Mucosa of gallbladder (tissue), 1 donor: ENCODE results near the gene CORT. TPM values are rescaled to one million over a fixed set of nuclear protein-coding genes. Genes with fewer than 3 reads are reported as not detected.
"Not testable (repeated sequence)": the region's sequence is repeated elsewhere in the genome, so short reads cannot be mapped to it uniquely, and the experiment has no call there.

Source experiments
- DNase-seq: peaks from one replicate; pipeline ENCODE4 v3.0.0-alpha.2; 2020; ENCODE audit warnings: low spot score
- total RNA-seq: library from RNA; stranded (reverse); gene quantifications from one replicate; pipeline ENCODE4 v1.2.1, GENCODE V29; 2021
- donor health status: DM: no; HTN: no; CAD: no.

Gene CORT, protein sequence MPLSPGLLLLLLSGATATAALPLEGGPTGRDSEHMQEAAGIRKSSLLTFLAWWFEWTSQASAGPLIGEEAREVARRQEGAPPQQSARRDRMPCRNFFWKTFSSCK
- 0.66 TPM for total RNA-seq

DNA sequence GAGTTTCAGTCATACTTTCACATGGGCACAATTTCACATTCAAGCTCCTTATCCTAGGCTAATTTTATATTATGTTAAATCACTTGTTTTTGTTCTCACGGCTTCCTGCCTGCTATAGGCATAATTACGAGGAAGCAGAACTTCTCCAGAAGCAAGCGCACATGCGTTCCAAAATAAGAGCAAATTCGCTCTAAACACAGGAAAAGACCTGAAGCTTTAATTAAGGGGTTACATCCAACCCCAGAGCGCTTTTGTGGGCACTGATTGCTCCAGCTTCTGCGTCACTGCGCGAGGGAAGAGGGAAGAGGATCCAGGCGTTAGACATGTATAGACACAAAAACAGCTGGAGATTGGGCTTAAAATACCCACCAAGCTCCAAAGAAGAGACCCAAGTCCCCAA, at the start of gene CORT:
TSS of gene CORT (plus strand) at position 281 of the 400 bp plus-strand sequence. CDS start 193 bp downstream, outside the sequence.
- DNase-seq, result no peak

DNA sequence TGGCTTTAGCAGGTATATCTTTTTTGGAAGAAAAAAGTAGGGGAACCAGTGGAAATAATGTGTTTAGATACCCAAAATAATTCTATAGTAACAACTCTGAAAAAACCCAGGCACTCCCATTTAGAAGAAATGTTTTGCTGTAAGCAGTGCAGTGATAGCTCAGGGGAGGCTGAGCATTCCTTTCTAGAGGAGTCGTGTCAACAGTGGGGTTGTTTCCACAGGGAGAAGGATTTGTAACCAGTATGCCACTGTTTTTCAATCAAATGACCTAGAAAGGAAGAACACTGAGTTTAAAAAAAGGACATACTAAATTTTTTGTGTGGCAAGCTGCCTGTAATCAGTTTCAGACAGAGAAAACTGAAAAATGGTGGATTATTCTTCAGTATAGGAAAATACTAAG, 48.5 kb upstream of the CORT start:
- DNase-seq, result no peak

DNA sequence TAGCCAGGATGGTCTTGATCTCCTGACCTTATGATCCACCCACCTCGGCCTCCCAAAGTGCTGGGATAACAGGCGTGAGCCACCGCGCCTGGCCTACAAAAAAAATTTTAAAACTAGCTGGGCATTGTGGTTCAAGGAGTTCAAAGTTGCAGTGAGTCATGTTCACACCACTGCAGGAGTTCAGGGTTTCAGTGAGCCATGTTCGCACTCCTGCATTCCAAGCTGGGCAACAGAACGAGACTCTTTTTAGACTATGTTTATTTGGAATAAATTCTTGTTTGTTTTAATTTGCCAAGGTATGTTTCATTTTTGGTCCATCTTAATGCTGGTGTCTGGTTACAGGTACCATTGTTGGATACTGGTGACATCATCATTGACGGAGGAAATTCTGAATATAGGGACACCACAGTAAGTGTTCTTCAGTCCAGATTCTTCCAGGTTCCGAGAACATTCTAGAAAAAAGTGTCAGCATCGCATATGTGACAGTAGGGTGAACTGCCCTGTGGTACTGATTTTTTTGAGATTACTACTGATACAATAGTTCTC, 47.0 kb upstream of the CORT start:
- no peak for DNase-seq

DNA sequence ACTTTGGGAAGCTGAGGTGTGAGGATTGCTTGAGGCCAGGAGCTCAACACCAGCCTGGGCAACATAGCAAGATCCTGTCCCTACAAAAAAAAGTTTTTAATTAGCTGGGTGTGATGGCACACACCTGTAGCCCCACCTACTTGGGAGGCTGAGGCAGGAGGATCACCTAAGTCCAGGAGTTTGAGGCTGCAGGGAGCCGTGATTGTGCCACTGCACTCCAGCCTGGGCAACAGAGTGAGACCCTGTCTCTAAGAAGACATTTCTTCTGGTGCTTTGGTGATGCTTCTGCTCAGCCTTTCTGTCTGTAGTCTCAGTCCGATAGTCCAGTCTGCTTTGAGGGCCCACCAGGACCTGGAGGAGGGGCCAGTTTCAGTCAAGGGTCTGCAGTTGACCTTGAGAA, 42.6 kb upstream of the CORT start:
- no peak for DNase-seq

DNA sequence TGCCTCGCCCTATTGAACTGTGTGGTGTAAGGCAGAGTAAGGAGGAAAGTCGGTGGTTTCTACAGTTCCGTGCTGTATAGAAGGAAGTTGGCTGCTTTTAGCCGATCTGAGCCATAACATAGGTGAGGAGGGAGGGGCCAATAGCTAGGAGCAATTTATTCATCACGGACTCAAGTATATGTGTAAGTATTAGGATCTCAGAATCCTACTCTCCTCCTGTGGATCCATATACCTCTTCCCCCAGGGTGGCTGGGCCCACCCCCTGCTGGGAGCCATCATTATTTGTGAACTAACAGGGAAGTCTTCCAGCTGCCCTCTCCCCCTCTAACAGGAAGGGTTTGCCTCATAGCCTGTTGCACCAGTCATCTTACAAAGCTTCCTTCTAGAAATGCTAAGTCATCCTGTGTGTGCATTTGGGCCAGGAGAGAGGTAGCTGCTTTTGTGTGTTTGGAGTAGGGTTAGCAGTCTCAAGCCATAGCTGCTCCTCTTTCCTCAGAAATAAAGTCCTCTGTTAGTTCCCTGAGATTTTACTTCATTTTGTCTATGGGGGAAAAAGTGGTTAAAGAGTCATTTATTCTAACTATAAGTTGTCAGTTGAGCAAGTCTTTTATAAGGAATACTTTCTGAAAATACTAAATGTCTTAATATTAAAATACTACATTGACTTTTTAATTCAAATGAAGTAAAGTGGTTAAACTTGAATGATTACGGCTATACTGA, 34.5 kb upstream of the CORT start:
- DNase-seq, result peak; percentile 39

DNA sequence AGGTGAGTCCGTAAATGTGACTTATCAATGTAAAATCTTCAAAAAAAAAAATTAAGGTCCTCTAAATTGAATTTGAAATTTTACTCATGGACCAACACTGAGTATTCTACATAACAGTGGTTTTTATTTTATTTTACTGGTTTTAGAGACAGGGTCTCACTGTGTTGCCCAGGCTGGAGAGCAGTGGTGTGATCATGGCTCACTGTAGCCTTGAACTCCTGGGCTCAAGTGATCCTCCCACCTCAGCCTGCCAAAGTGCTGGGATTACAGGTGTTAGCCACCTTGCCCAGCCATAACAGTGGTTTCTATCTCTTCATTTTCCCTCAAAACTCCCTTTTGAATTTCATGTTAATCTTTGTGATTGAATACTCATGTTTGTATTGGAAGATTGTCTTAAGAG, 33.9 kb upstream of the CORT start:
- not testable (repeated sequence) for DNase-seq

DNA sequence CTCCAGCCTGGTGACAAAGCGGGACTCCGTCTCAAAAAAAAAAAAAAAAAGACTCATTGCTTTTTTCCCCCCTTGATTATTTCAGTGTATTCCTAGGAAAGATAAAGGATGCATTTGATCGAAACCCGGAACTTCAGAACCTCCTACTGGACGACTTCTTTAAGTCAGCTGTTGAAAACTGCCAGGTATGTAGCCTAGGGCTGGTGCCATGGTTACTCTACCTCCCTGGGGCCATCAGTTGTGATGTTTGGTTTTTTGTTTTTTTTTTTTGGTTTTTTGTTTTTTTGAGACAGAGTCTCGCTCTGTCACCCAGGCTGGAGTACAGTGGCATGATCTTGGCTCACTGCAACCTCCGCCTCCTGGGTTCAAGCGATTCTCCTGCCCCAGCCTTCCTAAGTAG, 31.1 kb upstream of the CORT start:
- DNase-seq, result not testable (repeated sequence)

DNA sequence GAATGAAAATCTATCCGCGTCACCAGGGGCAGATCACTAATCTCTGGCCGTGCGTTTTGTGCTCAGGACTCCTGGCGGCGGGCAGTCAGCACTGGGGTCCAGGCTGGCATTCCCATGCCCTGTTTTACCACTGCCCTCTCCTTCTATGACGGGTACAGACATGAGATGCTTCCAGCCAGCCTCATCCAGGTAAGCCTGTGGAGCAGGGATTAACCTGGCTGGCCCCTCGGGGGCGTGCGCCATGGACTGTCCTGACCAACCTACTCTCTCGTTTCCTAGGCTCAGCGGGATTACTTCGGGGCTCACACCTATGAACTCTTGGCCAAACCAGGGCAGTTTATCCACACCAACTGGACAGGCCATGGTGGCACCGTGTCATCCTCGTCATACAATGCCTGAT, 30.5 kb upstream of the CORT start:
- DNase-seq, result no peak

DNA sequence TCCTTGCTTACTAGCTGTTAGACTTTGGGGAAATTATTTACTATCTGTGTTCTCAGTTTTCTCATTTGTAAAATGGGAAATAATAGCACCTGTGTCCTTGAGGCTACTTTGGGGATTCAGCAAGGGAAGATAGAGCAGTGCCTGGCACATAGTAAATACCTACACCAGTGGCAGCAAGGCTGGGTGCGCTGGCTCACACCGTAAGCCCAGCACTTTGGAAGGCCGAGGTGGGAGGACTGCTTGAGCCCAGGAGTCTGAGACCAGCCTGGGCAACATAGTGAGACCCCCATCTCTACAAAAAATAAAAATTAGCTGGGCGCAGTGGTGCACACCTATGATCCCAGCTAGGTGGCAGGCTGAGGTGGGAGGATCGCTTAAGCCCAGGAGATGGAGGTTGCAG, 28.2 kb upstream of the CORT start:
- no peak for DNase-seq

DNA sequence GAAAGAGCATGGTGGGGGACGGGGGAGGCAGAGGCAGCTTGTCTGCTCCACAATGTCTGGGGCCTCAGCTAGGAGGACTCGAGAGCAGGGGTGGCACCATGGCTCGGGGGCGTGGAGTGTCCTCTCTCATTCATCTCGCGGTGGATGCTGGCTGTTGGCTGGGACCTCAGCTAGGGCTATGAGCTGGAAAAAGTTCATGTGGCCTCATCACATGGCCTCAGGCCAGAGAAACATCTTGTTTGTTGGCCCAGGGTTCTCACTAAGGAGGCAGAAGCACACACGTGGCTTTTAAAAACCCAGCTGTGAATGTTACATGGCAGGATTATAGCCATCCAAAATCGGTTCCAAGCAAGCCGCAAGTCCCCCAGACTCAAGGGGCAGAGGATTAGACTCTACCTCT, 25.8 kb upstream of the CORT start:
- DNase-seq, result peak; percentile 31

DNA sequence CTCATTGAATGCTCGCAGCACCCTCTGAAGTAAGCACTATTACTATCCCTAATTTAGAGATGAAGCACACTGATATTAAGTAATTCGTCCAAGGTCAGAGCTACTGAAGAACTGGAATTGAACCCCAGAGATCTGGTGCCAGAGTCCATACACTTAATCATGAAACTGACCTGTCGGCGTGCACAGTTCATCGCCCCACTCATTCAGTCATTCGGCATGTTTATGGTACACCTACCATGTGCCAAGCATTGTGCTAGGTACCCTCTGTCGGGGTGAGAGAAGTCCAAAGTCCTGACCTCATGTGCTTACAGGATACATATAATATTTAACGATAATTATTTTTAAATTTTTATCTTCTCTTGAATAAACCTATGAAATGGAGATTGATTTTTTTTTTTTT, 25.2 kb upstream of the CORT start:
- DNase-seq, result peak; percentile 27

DNA sequence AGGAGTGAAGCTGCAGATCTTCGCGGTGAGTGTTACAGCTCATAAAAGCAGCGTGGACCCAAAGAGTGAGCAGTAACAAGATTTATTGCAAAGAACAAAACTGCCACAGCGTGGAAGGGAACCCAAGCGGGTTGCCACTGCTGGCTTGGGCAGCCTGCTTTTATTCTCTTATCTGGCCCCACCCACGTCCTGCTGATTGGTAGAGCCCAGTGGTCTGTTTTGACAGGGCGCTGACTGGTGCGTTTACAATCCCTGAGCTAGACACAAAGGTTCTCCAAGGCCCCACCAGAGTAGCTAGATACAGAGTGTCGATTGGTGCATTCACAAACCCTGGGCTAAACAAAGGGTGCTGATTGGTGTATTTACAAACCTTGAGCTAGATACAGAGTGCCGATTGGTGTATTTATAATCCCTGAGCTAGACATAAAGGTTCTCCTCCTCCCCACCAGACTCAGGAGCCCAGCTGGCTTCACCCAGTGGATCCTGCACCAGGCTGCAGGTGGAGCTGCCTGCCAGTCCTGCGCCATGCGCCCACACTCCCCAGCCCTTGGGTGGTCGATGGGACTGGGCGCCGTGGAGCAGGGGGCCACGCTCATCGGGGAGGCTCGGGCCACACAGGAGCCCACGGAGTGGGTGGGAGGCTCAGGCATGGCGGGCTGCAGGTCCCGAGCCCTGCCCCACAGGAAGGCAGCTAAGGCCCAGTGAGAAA, 23.9 kb upstream of the CORT start:
- not testable (repeated sequence) for DNase-seq

DNA sequence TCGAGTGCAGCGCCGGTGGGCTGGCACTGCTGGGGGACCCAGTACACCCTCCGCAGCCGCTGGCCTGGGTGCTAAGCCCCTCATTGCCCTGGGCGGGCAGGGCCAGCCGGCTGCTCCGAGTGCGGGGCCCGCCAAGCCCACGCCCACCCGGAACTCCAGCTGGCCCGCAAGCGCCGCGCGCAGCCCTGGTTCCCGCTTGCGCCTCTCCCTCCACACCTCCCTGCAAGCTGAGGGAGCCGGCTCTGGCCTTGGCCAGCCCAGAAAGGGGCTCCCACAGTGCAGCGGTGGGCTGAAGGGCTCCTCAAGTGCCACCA, 23.3 kb upstream of the CORT start:
- DNase-seq, result not testable (repeated sequence)

DNA sequence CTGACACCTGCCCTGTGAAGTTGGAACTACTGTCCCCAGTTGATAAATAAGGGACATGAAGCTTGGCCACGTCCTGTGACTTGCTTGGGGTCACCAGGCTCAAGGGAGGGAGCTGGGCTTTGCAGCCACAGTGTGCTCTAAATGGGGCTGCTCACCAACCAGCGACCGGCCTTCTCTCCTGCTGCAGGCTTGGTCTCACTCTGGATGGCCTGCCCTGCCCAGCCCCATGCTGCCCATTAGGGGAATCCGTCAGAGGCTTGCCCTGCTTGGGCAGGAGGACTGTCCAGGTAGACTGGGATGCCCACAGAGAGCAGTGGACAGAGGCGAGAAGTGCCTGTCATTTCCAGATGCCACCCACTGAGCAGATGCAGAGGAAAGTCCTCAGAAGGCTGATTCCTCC, 20.8 kb upstream of the CORT start:
- no peak for DNase-seq

DNA sequence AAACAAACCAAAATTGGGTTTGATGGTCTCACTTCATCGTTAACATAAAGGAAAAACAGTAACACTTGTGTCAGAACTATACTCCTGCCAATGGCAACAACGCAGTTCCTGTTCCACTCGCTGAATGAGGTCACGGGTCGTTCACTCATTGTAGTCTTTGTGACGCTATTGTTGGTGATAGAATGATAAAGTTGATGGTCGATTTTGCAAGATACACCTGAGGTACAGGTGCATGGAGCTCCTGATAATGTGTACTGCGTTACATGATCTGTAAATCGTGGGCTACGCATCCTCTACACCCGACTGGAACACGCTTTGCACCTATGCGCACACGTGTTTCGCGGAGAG, 20.0 kb upstream of the CORT start:
- DNase-seq, result no peak

DNA sequence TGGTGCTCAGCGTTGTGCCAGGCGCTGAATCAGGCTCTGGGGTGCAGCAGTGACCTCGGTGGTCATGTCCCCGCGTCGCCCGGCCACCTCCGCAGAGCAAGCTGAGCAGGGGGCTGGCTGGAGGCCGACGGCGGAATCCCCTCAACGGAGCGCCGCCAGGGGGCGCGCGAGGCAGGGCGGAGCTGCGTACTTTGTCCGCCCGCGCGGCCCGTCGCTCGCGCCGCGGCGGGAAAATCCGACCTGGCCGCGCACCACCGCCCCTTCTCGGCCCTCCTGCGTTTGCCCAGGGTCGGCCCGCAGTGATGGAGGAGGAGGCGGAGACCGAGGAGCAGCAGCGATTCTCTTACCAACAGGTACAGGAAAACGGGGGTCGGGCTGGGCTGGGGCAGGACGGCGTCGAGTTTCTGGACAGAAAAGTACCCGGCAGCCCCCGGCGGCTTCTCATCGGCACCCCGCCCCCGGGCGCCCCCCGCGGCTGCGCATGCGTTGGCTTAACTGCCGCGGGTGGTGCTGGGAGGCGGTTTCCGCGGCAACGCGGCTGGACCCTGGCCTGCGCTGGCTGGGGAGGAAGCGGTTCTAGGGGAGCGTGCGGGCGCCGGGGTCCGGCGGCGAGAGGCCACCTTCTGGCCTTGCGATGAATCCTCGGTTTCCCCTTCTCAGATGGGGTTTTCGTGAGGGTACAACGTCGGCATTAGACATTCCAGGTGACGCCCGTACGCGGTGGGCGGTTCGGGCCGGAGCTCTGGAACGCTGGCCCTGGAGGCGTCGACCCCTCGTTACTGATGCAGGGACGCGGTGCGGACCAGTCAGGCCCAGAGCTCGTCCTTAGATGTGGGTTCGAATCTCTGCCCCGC, 19.4 kb upstream of the CORT start, which contains the start of gene CENPS:
TSS of gene CENPS (plus strand) at position 218 of the 854 bp plus-strand sequence. CDS start at position 303, 85 bp downstream.
- peak; percentile 94 for DNase-seq

DNA sequence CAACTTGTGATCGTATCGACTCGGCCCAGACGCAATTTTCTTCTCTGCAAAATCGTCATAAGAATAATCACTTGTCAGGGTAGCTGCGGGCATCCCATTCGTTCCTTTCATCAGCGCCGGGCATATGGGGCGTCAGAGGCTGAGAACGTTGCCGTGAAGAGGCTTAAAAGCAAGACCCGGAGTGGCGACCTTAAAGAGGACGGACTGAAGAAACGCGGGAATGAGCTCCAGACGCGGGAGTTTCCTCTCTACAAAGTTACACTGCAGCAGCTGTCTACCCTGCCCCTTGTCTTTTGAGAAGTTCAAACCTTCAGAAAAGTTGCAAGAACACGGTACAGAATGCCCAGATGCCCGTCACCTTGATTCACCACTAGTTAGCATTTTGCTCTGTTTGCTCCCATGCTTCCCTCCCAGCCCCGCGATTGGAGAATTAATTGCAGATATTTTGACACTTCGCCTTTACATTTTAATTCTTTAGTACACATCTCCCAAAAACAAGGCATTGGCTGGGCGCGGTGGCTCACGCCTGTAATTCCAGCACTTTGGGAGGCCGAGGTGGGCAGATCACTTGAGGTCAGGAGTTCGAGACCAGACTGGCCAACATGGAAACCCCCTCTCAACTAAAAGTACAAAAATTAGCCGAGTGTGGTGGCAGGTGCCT, 18.6 kb upstream of the CORT start:
- no peak for DNase-seq

DNA sequence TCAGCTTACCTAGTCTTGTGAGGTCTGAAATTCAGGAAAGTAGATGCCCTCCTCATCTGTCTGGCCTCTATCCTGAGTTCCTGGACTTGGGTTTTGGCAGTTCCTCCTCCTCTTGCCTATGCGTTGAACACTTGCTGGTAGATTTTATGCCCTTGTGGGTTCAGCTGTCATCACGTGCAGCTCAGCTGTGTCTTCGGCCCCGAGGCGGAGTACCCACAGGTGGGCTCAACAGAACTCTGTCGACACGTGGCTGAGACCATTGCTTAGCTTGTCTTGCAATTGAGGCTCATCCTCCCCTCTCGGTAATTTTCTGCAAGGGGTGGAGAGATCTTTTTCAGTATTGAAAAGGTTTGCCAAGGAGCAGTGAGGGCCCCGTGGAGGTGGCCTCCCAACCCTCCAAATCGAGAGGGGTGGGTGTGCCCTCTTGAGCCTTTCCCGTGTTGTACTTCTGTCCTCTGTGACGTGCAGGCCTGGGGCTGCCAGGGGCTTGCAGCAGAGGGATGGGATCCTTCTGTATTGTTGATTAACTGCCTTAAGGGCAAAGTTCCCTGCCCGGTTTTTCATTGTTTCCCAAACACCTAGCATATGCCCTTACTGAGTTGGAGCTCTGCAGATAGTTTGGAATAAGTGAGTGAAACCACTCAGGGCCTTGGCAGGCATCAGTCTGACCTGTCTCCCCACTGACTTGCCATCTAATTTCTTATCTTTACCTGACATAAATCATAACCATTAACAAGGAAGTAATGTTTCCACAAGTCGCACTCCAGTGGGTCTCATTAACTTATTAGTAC, 16.7 kb upstream of the CORT start:
- no peak for DNase-seq

DNA sequence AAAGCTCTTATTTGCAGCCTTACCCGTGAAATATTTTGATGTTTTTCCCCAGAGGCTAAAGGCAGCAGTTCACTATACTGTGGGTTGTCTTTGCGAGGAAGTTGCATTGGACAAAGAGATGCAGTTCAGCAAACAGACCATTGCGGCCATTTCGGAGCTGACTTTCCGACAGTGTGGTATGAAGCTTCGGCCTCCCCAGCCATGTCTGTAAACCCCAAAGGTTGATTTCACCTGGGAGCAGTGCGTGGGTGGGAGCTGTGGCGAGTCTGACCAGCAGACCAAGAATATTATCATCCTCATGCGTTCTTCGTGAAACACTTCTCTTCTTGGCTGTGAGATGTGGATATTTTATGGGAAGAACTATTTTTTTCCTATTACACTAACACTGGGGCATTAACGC, 16.0 kb upstream of the CORT start:
- DNase-seq, result no peak

DNA sequence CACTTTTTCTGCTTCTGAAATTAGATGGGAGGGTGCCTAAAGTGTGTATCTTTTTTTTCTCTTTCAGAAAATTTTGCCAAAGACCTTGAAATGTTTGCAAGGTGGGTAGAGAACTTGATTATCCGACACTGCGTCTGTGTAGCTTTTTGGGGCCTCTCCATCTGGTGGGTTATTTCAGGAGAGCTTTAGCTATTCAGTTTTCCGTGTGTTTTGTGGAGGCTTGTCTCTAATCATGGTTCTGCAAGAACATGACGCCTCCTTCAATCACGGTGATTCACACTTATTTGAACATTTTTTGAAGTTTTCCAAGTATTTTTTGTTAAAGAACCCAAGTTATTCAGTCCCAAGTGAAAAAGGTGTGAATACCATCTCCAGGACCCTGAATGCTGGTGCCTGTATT, 15.2 kb upstream of the CORT start:
- no peak for DNase-seq

DNA sequence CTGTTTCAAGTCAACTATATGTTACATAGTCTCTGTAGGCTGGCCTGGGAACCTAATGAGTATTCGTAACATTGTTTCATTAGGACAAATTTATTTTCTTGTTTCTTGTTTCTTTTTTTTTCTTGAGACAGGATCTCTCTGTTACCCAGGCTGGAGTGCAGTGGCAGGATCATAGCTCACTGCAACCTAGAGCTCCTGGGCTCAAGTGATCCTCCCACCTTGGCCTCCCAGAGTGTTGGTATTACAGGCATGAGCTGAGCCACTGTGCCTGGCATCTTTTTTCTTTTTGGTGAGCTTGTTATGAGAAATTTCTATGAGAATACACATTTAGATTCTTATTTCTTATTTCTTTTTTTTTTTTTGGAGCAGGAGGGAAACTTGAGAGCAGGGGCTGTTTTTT, 12.8 kb upstream of the CORT start:
- DNase-seq, result no peak
